Ramos (cell line): ENCODE measurements around the gene PALD1.

Source experiments
- in situ Hi-C: fragments of 300-500 bp; cut with MboI; formaldehyde crosslinking; loops from one replicate; pipeline ENCODE4 v1.14.3; 2022; ENCODE audit warnings: low sequenced_read_pairs; ENCODE audit not compliant: unreplicated experiment

Gene PALD1

GRCh38 chr10:70523549-70523948 is 45.0 kb downstream of the PALD1 start:
- in situ Hi-C loops = loop anchor here (10.0 kb wide), 1 partner anchor 49 kb away; the partner anchor contains the start of gene PALD1

- in situ Hi-C loops = loop anchor here (10.0 kb wide), 1 partner anchor 54 kb away; the partner anchor contains the start of gene PALD1
These were observed 49.7 kb downstream of the PALD1 start for GRCh38 chr10:70528314-70528713.

GRCh38 chr10:70528741-70529362 is 50.3 kb downstream of the PALD1 start:
- in situ Hi-C loops = loop anchor here (10.0 kb wide), 1 partner anchor 54 kb away; the partner anchor contains the start of gene PALD1

GRCh38 chr10:70529848-70530247 is 51.3 kb downstream of the PALD1 start:
- in situ Hi-C loops = loop anchor here (10.0 kb wide), 1 partner anchor 55 kb away; the partner anchor contains the start of gene PALD1

GRCh38 chr10:70530315-70530714 is 51.7 kb downstream of the PALD1 start:
- in situ Hi-C loops = no loop called here

GRCh38 chr10:70532554-70533188 is 54.1 kb downstream of the PALD1 start:
- in situ Hi-C loops = no loop called here

- in situ Hi-C loops = no loop called here
These were observed 54.6 kb downstream of the PALD1 start for GRCh38 chr10:70533189-70533558.

- in situ Hi-C loops = no loop called here
These were observed 55.7 kb downstream of the PALD1 start for GRCh38 chr10:70534281-70534680.

GRCh38 chr10:70535001-70535400 is 56.4 kb downstream of the PALD1 start:
- in situ Hi-C loops = no loop called here

- in situ Hi-C loops = no loop called here
These were observed 56.9 kb downstream of the PALD1 start for GRCh38 chr10:70535451-70535850.

- in situ Hi-C loops = no loop called here
These were observed 57.8 kb downstream of the PALD1 start for GRCh38 chr10:70536196-70536861.

- in situ Hi-C loops = no loop called here
These were observed 59.0 kb downstream of the PALD1 start for GRCh38 chr10:70537398-70538194.

- in situ Hi-C loops = no loop called here
These were observed 59.6 kb downstream of the PALD1 start for GRCh38 chr10:70538195-70538520.

GRCh38 chr10:70538731-70539338 is 60.3 kb downstream of the PALD1 start:
- in situ Hi-C loops = no loop called here

GRCh38 chr10:70539471-70539870 is 60.9 kb downstream of the PALD1 start:
- in situ Hi-C loops = no loop called here

- in situ Hi-C loops = no loop called here
These were observed 61.7 kb downstream of the PALD1 start for GRCh38 chr10:70540089-70540788.

GRCh38 chr10:70540789-70541360 is 62.3 kb downstream of the PALD1 start:
- in situ Hi-C loops = no loop called here

- in situ Hi-C loops = no loop called here
These were observed 63.4 kb downstream of the PALD1 start for GRCh38 chr10:70541736-70542564.

GRCh38 chr10:70542565-70542938 is 64.0 kb downstream of the PALD1 start:
- in situ Hi-C loops = no loop called here
